H9 (cell line): Measurements from ENCODE around the gene MASTL. TPM values are rescaled to one million over a fixed set of nuclear protein-coding genes. Genes with fewer than 3 reads are reported as not detected.

ENCODE experiments used
- DNase-seq: peaks from one replicate; pipeline ENCODE4 v3.0.0-alpha.2; 2017
- H2AFZ ChIP-seq: one replicate; pipeline ENCODE4 v1.6.1; 2013; ENCODE audit warnings: mild to moderate bottlenecking, low read length, control low read depth, moderate library complexity
- H2AK5ac ChIP-seq: 2 replicates; pipeline ENCODE4 v1.6.1; 2013; ENCODE audit warnings: low read length, control low read depth, mixed read lengths; ENCODE audit not compliant: insufficient read length
- H2BK120ac ChIP-seq: one replicate; pipeline ENCODE4 v1.6.1; 2013; ENCODE audit warnings: low read depth, mild to moderate bottlenecking, low read length, control low read depth, inconsistent platforms; ENCODE audit not compliant: poor library complexity, severe bottlenecking
- H2BK12ac ChIP-seq: 2 replicates; pipeline ENCODE4 v1.6.1; 2013; ENCODE audit warnings: low read length, control low read depth, mixed read lengths, low read depth; ENCODE audit not compliant: insufficient read length
- H2BK15ac ChIP-seq: 2 replicates; pipeline ENCODE4 v1.6.1; 2013; ENCODE audit warnings: low read depth, low read length, control low read depth
- H2BK20ac ChIP-seq: one replicate; pipeline ENCODE4 v1.6.1; 2013; ENCODE audit warnings: low read depth, mild to moderate bottlenecking, low read length, control low read depth, inconsistent platforms; ENCODE audit not compliant: poor library complexity, severe bottlenecking
- H2BK5ac ChIP-seq: 2 replicates; pipeline ENCODE4 v1.6.1; 2013; ENCODE audit warnings: low read length, control low read depth, mixed read lengths; ENCODE audit not compliant: insufficient read length
- H3K14ac ChIP-seq: 2 replicates; pipeline ENCODE4 v1.6.1; 2013; ENCODE audit warnings: low read length, control low read depth; ENCODE audit not compliant: insufficient read depth
- H3K18ac ChIP-seq: 2 replicates; pipeline ENCODE4 v1.6.1; 2013; ENCODE audit warnings: low read depth, mild to moderate bottlenecking, mixed read lengths, low read length, control low read depth; ENCODE audit not compliant: insufficient read length
- H3K23ac ChIP-seq: 2 replicates; pipeline ENCODE4 v1.6.1; 2013; ENCODE audit warnings: low read length, control low read depth, mixed read lengths, low read depth; ENCODE audit not compliant: insufficient read length
- H3K23me2 ChIP-seq: 2 replicates; pipeline ENCODE4 v1.6.1; 2013; ENCODE audit warnings: low read depth, mild to moderate bottlenecking, mixed read lengths, low read length, control low read depth; ENCODE audit not compliant: insufficient read length, poor library complexity, severe bottlenecking
- H3K27ac ChIP-seq: 2 replicates; pipeline ENCODE4 v1.5.1; 2013; ENCODE audit warnings: low read length, control low read depth, mixed read lengths, low read depth; ENCODE audit not compliant: insufficient read length
- H3K27me3 ChIP-seq: 2 replicates; pipeline ENCODE4 v1.6.1; 2013; ENCODE audit warnings: low read length, control low read depth, inconsistent platforms; ENCODE audit not compliant: insufficient read depth
- H3K4ac ChIP-seq: 2 replicates; pipeline ENCODE4 v1.6.1; 2013; ENCODE audit warnings: low read depth, mild to moderate bottlenecking, control low read depth, inconsistent platforms, low read length, moderate library complexity
- H3K4me1 ChIP-seq: 2 replicates; pipeline ENCODE4 v1.6.1; 2013; ENCODE audit warnings: low read length, control low read depth, inconsistent platforms; ENCODE audit not compliant: insufficient read depth
- H3K4me2 ChIP-seq: 2 replicates; pipeline ENCODE4 v1.6.1; 2013; ENCODE audit warnings: low read length, control low read depth, mixed read lengths; ENCODE audit not compliant: insufficient read length, insufficient read depth
- H3K56ac ChIP-seq: 2 replicates; pipeline ENCODE4 v1.6.1; 2013; ENCODE audit warnings: low read depth, mild to moderate bottlenecking, mixed read lengths, low read length, control low read depth; ENCODE audit not compliant: insufficient read length
- H3K79me1 ChIP-seq: 2 replicates; pipeline ENCODE4 v1.6.1; 2013; ENCODE audit warnings: low read depth, mild to moderate bottlenecking, moderate library complexity, low read length, control low read depth, inconsistent platforms; ENCODE audit not compliant: insufficient read depth, poor library complexity, severe bottlenecking
- H3K79me2 ChIP-seq: 2 replicates; pipeline ENCODE4 v1.6.1; 2013; ENCODE audit warnings: low read length, control low read depth, inconsistent platforms; ENCODE audit not compliant: insufficient read depth
- H3K9ac ChIP-seq: 2 replicates; pipeline ENCODE4 v1.6.1; 2013; ENCODE audit warnings: low read length, control low read depth, mixed read lengths; ENCODE audit not compliant: insufficient read length; ENCODE audit errors: extremely low read depth
- H3K9me3 ChIP-seq: one replicate; pipeline ENCODE4 v1.6.1; 2013; ENCODE audit warnings: low read depth, low read length, inconsistent platforms; ENCODE audit not compliant: control insufficient read depth
- H3T11ph ChIP-seq: one replicate; pipeline ENCODE4 v1.6.1; 2013; ENCODE audit warnings: mild to moderate bottlenecking, low read length, control low read depth, inconsistent platforms
- H4K20me1 ChIP-seq: one replicate; pipeline ENCODE4 v1.6.1; 2013; ENCODE audit not compliant: control insufficient read depth, insufficient read length, insufficient read depth
- H4K5ac ChIP-seq: 2 replicates; pipeline ENCODE4 v1.6.1; 2013; ENCODE audit warnings: low read depth, mild to moderate bottlenecking, mixed read lengths, low read length, control low read depth; ENCODE audit not compliant: insufficient read length
- H4K8ac ChIP-seq: replicated peaks from 2 replicates; pipeline ENCODE4 v1.6.1; 2013; ENCODE audit warnings: low read length, control low read depth, mixed read lengths, low read depth; ENCODE audit not compliant: insufficient read length
- H4K91ac ChIP-seq: 2 replicates; pipeline ENCODE4 v1.6.1; 2013; ENCODE audit warnings: low read depth, mild to moderate bottlenecking, moderate library complexity, mixed read lengths, low read length, control low read depth; ENCODE audit not compliant: insufficient read length
- H3K27ac Mint-ChIP-seq, 3 experiments: 2 replicates in 2 of 3; 3 replicates in 1 of 3; pipeline ENCODE4 v1.8.0; 2020 to 2021; ENCODE audit warnings: mixed read lengths in 3 of 3, mild to moderate bottlenecking in 1 of 3, moderate library complexity in 1 of 3
- H3K27me3 Mint-ChIP-seq: 2 replicates; pipeline ENCODE4 v1.8.0; 2021; ENCODE audit warnings: low read depth, mild to moderate bottlenecking, moderate library complexity, mixed read lengths
- H3K36me3 Mint-ChIP-seq, 3 experiments: 2 replicates in 2 of 3; 3 replicates in 1 of 3; pipeline ENCODE4 v1.8.0; 2020 to 2021; ENCODE audit warnings: low read depth in 3 of 3, mixed read lengths in 3 of 3; ENCODE audit not compliant: insufficient read depth in 1 of 3
- H3K4me1 Mint-ChIP-seq, 2 experiments: 2 replicates each; pipeline ENCODE4 v1.8.0; 2020; ENCODE audit warnings: mixed read lengths in 2 of 2
- H3K4me3 Mint-ChIP-seq, 2 experiments: 2 replicates in 1 of 2; 3 replicates in 1 of 2; pipeline ENCODE4 v1.8.0; 2020 to 2021; ENCODE audit warnings: mild to moderate bottlenecking in 2 of 2, mixed read lengths in 2 of 2, moderate library complexity in 1 of 2
- H3K9me3 Mint-ChIP-seq, 2 experiments: 2 replicates in 1 of 2; 3 replicates in 1 of 2; pipeline ENCODE4 v1.8.0; 2020; ENCODE audit warnings: mild to moderate bottlenecking in 2 of 2, mixed read lengths in 2 of 2, moderate library complexity in 1 of 2
- CTCF ChIP-seq: fragments of 200-600 bp; sonication (generic); conservative IDR thresholded peaks from 3 replicates; pipeline ENCODE4 v1.8.0; 2021; ENCODE audit warnings: antibody characterized with exemption, mild to moderate bottlenecking
- WGBS: extraction: QIAGEN DNeasy Blood & Tissue Kit; methylation state at CpG from one replicate; pipeline ENCODE4 v1.1.7; 2013; ENCODE audit warnings: missing lambda C conversion rate, low lambda C conversion rate, mixed read lengths; ENCODE audit not compliant: insufficient read length; ENCODE audit errors: extremely low coverage; 5-methylcytosine and 5-hydroxymethylcytosine counted together
- total RNA-seq: library from RNA; stranded (reverse); gene quantifications from 2 replicates; pipeline ENCODE4 v1.2.1, GENCODE V29; 2021

The MASTL gene
- total RNA-seq, 1 experiment from 2014 or later: 35.0 TPM

GRCh38 chr10:27190508-27190907 is 35.4 kb downstream of the MASTL start:
- Histone ChIP-seq H4K20me1 (no peaks in the 10 kb centered on the region), H3K23me2 (no peaks in the 10 kb centered on the region), H2BK15ac (no peak overlapping the region), H3K4me2 (no peak overlapping the region), H2BK12ac (no peak overlapping the region), H4K91ac (no peak overlapping the region), H2BK5ac (no peak overlapping the region), H2BK20ac (no peak overlapping the region), H3K9me3 (no peaks in the 10 kb centered on the region), H4K8ac (no peak overlapping the region), H2AFZ (no peak overlapping the region), H3K9ac (no peak overlapping the region), H2AK5ac (no peak overlapping the region), H3K27ac (no peak overlapping the region), H3K4me1 (no peaks in the 10 kb centered on the region), H3K27me3 (no peaks in the 10 kb centered on the region), H3T11ph (no peak overlapping the region), H3K23ac (no peak overlapping the region), H3K79me2 (no peaks in the 10 kb centered on the region), H3K4ac (no peak overlapping the region), H4K5ac (no peak overlapping the region), H3K56ac (no peak overlapping the region), H2BK120ac (no peak overlapping the region), H3K14ac (no peak overlapping the region), H3K18ac (no peak overlapping the region), H3K79me1 (no peaks in the 10 kb centered on the region)
- no peak overlapping the region for H3K4me3 Mint-ChIP-seq
- WGBS: no CpG with 5 or more reads among the region's 2 CpGs
- no peak for TF ChIP-seq CTCF
- no peaks in the 10 kb centered on the region for H3K27me3 Mint-ChIP-seq
- H3K36me3 Mint-ChIP-seq: peaks cover 6 to 17% (median 7%) of the 10 kb centered on the region in 3 experiments; a peak in 5 of 7 replicates
- H3K4me1 Mint-ChIP-seq: no peaks in the 10 kb centered on the region
- no peak for DNase-seq
- no peaks in the 10 kb centered on the region for H3K9me3 Mint-ChIP-seq
- H3K27ac Mint-ChIP-seq: no peak overlapping the region
